AG09319 (cell line): ENCODE measurements around the gene DLGAP4.

Source experiments
- DNase-seq: peaks from one replicate; pipeline ENCODE4 v3.0.0-alpha.2; 2010; ENCODE audit warnings: low read depth; ENCODE audit errors: extremely low read depth
- TF ChIP-seq, protein P1 (sequence below): IDR thresholded peaks from 2 replicates; pipeline ENCODE4 v1.5.1; 2011; ENCODE audit warnings: low read depth, mild to moderate bottlenecking, inconsistent platforms, low read length, moderate library complexity

The DLGAP4 gene

GRCh38 chr20:36394340-36394965, 88.3 kb downstream of the DLGAP4 start:
- TF ChIP-seq, protein P1, sequence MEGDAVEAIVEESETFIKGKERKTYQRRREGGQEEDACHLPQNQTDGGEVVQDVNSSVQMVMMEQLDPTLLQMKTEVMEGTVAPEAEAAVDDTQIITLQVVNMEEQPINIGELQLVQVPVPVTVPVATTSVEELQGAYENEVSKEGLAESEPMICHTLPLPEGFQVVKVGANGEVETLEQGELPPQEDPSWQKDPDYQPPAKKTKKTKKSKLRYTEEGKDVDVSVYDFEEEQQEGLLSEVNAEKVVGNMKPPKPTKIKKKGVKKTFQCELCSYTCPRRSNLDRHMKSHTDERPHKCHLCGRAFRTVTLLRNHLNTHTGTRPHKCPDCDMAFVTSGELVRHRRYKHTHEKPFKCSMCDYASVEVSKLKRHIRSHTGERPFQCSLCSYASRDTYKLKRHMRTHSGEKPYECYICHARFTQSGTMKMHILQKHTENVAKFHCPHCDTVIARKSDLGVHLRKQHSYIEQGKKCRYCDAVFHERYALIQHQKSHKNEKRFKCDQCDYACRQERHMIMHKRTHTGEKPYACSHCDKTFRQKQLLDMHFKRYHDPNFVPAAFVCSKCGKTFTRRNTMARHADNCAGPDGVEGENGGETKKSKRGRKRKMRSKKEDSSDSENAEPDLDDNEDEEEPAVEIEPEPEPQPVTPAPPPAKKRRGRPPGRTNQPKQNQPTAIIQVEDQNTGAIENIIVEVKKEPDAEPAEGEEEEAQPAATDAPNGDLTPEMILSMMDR, result no peak
- no peak for DNase-seq

DNA sequence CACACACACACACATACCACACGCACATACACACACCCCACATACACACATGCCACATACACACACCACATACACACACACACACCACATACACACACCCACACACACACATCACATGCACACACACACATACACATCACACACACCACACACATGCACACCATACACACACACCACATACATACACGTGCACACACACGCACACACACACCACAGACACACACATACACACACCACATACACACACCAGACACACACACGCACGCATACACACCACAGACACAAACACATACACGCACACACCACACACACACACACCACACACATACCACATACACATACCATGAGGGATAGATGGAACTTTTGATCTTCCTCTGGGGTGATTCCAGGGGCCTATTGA, 90.2 kb downstream of the DLGAP4 start:
- no peak for DNase-seq
- TF ChIP-seq, protein P1, result no peak

GRCh38 chr20:36396847-36397630, 90.9 kb downstream of the DLGAP4 start:
- DNase-seq, result no peak
- TF ChIP-seq, protein P1, result no peak

- TF ChIP-seq, protein P1, result no peak
- no peak for DNase-seq
Measured at GRCh38 chr20:36398515-36398914, 92.4 kb downstream of the DLGAP4 start.

DNA sequence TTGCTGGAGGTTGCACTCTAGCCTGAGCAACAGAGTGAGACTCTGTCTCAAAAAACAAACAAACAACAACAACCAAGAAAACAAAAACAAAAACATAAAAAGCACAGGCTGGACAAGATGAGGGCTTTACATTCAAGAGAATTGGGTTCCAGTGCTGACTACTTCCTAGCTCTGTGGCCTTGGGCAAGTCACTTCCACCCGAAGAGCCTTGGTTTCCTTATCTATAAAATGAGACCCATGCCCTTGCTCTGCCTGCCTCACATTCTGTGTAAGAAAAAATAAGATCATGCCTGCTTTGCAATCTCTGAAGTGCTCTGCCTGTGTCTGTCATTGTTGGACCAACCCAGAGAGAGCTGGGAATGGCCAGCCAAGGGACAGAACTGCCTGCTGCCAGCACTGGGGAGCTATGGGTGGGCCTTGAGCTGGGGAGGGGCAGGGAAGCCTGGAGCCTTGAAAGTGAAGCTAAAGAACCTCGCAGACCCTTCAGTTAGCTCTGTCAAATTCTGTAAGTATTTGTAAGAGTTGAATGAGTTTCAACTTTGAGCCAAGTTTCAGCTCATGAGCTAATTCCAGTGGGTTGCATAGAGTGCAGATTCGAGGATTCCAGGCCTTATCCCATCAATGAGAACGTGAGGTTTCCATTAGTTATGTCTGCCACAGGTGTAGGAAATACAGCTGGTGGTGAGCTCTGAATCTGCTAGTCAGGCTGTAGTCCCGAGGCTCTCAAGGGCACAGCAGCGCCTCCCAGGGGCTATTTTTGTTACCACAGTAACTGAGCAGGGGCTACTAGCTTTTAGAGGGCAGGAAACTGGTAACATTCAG, 93.2 kb downstream of the DLGAP4 start:
- TF ChIP-seq, protein P1, result peak; percentile 4; the same call in 1 of the 2 replicates
- no peak for DNase-seq

GRCh38 chr20:36399969-36400545, 93.9 kb downstream of the DLGAP4 start:
- TF ChIP-seq, protein P1, result no peak
- no peak for DNase-seq
